Activated CD4-positive, alpha-beta T cell treated with anti-CD3 and anti-CD28 coated beads for 24 hours (primary cell): Measurements from ENCODE around the gene INF2.
"Not testable (repeated sequence)": the region's sequence is repeated elsewhere in the genome, so short reads cannot be mapped to it uniquely, and the experiment has no call there.

ENCODE experiments used
- DNase-seq, 2 donors: peaks; one replicate each; pipeline ENCODE4 v3.0.0-alpha.2; 2020; ENCODE audit warnings: low read depth in 2 of 2

The INF2 gene

DNA sequence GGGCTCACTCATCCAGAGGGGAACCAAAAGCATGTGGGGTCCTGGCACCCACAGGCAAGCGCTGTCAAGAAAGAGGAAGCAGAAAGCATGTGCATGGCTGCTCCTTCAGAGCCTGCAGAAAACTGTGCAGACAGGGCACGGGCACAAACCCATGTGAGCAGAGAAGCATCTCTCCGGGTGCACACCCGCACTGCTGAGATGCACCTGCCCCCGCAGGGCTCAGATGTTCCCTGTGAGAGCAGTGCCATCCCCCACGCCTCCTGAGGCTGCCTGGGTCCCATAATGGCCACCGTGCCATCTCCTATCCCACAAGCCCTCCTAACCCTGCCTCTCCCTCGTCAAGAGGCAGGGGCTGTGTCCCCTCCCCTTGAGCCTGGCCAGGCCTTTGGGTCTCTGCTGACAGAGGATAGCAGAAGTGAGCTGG, 32.3 kb upstream of the INF2 start:
- DNase-seq, result no peak

DNA sequence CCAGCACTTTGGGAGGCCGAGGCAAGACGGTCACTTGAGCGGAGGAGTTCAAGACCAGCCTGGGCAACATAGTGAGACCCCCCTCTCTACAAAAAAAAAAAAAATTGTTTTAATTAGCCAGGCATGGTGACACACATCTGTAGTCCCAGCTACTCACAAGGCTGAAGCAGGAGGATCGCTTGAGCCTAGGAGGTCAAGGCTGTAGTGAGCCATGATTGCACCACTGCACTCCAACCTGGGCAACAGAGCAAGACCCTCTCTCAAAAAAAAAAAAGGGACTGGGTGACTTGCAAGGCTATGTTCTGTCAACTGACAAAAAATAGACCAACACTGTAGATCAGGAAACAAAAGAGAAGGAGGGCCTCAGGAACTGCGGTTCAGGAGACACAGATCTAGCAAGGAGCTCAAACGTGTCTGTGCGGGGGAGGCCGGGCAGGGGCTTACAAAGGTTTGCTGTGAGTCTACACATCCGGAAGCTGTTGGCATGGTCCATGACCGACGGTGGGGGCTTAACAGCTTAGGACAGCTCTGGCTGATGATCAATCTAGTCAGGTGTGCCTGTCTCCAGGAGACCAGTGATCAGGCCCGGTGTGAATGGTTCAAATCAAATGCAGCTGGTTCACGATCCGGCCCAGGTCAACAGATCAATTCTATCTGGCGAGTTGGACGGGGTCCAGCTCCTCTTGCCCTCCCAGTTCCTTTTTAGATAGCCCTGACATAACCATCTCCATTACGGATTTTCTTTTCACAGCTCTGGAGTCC, 31.7 kb upstream of the INF2 start:
- no peak for DNase-seq

DNA sequence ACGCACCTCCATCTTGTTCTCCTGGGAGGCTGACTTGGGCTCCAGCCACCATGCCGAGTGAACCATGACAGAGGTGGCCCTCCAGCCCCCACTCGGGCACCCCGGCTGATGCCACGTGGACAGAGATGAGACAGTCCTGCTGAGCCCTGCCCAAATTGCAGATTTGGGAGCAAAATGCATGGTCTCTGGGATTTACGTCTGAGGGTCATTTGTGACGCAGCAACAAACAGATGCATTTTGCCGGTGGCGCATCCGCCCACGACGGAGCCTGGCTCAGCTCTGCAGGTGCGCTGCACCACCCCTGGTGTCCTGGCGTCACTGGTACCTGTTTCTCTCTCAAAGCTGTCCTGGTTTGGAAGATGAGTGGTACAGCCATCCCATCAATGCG, 31.1 kb upstream of the INF2 start:
- no peak for DNase-seq

DNA sequence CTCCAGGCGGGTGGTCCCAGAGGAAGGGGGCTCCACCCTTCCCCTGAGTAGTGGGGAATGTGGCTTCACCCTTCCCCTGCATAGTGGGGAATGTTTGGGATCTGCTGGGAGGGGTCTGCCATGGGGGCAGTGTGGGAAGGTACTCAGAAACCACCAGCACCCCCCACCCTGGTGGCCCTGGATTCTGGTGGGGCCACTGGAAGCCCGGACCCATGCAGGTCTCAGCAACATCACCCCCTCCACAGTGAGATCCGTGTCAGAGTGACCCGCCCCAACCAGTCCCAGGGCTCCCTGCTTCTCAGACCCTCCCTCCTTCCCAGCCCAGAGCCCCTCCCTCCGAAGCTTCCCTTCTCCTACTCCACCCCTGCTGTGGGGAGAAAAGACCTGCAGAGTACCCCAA, 30.3 kb upstream of the INF2 start:
- no peak for DNase-seq

DNA sequence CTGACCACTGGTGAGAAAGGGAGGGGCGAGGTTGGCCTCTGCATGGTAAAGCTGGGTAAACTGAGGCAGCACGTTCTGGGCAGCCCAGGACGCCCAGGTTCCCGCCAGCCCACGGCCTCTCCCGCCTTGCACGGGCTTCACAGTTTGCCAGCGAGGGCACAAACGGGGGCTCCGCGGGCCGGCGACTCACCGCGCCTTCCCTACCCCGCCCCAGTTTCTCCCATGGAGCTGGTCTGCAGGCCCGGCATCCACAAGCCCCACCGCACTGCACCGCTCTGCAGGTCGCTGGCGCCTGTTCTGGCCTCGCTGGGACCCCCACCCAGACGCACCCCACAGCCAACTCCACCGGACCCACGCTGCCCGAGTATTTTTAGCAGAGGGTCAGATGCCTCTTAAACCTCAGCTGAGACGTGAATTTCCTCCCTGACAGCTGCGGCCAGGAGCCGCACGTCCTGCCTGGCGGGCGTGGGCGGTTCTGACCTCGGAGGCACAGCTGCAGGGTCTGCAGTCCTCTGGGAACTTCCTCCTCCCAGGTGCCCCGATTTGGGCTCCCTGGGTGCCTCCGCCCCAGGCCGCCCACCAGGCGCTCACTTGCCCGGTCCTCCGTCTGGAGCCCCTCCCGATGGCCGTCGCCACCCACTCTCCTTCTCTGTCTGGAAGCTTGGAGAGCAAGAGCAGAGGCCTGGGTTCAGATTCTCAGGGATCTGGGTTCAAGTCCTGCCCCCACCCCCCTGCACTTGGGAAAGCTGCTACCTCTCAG, 29.5 kb upstream of the INF2 start:
- no peak for DNase-seq

DNA sequence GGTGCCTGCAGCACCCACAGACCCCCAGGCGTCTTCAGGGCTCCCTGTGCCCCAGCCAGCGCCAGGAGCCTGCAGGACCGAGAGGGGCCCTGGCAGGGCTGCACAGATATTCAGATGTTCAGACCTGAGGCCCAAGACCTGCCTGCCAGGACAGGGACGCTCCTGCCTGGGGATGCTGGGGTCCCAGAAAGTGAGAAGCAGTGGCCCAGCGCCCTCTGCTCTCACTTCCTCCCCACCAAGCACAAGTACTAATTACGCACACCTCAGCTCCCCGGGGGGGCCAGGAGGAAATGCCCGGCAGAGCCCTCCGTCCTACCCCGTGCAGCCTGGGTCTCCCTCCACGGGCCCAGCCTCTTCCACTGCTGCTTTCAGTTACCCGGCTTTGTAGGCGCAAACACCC, 28.8 kb upstream of the INF2 start:
- DNase-seq, result no peak

DNA sequence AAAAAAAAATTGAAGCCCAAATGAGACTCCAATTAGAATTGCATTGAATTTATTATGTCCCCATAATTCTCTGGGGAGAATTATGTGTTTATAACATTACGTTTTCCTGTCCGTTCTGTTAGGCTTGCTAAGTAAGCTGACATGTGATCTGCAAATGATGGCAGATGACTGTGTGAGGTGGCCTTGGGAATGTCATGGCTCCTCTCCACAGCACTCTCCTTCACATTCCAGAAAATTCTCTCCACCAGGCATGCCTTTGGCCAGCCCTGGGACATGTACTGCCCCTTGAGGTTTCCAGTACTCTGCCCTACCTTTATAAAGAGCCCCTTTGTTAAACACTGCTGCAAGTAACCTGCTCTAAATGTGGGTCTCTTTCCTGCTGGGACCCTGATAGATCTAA, 28.3 kb upstream of the INF2 start:
- no peak for DNase-seq

DNA sequence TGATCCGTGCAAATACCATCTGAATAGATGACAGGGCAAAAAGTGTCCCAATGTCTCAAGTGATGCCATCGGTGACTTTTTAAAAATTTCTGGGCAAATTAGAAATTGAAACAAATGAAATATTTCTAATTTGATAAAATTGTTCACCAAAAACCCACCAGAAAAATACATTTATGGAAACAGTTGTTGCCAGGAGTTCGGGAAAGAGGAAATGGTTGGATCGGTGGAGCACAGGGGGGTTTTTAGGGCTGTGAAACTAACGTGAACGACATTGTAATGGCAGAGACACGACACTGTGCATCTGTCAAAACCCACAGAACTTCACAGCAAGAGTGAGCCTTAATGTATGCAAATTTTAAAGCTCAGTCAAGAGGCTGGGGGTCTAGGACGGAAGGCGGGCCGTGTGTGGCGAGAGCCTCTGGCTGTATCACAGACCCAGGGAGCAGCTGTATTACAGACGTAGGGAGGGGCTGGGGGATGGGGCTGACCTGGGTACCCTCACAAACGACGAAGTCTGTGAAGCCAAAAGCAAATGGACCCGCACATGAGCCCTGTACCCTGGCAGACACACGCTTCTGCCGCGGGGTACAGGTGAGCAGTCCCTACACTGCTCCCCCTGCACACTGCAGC, 27.8 kb upstream of the INF2 start:
- not testable (repeated sequence) for DNase-seq

DNA sequence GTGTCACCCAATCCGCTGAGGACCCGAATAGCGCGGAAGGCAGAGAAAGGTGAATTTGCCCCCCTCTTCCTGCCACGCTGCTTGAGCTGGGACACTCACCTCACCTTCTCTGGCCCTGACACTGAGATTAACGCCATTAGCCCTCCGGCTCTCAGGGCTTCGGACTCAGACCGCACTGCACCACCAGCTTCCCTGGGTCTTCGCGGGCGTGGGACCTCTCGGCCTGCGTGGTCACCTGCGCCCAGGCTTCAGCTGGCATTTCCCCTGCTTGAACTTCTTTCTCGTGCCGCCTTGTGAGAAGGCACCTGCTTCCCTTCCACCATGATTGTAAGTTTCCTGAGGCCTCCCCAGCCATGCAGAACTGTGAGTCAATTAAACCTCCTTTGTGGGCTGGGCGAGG, 26.9 kb upstream of the INF2 start:
- not testable (repeated sequence) for DNase-seq

DNA sequence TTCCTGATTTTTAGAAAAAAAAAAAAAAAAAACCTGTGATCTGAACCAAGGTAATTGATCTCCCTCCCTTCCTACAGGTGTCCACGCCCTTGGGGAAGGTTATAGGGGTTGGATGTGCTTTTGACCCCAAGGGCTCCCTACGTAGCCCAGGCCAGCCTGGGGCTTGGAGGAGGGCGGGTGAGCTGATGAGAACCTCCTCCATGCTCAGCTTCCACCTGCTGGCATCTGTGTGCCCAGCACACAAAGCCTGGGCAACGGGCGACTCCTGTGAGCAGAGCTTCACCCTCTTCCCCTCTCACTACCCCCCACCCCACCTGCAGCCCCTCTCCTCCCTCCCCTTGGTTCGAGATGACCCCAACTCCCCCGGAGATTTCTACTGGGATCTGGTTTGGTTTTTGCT, 25.3 kb upstream of the INF2 start:
- no peak for DNase-seq

DNA sequence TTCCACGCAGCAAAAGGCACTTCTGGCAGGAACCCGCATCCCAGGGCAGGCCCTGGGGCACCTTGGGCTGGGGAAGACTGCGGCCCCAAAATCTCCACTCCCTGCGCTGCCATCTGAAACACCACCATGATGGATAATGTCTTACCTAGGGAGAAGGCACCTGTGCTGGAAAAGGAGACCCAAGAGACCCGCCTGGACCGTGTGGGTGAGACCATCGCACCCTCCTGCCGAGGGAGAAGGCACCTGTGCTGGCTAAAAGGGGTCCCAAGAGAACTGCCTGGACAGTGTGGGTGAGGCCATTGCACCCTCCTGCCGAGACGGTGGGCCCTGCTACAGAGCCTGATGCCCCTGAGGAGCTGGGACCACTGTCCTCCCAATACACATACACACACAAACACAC, 24.8 kb upstream of the INF2 start:
- no peak for DNase-seq

DNA sequence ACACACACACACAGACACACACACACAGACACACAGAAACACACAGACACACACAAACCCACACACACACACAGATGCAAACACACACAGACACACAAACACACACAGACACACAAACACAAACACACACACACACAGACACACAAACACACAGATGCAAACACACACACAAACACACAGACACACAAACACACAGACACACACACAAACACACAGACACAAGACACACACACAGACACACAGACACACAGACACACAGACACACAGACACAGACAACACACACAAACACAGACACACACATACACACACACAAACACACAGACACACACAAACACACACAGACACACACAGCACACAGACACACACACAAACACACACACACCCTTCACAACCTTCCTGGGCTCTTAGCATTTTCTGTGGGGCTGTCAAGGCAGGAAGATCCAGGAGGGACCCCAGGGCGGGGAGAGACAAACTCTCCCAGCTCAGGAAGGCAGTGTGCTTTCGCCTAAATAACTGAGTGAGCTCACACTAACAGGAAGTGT, 24.2 kb upstream of the INF2 start:
- no peak for DNase-seq

DNA sequence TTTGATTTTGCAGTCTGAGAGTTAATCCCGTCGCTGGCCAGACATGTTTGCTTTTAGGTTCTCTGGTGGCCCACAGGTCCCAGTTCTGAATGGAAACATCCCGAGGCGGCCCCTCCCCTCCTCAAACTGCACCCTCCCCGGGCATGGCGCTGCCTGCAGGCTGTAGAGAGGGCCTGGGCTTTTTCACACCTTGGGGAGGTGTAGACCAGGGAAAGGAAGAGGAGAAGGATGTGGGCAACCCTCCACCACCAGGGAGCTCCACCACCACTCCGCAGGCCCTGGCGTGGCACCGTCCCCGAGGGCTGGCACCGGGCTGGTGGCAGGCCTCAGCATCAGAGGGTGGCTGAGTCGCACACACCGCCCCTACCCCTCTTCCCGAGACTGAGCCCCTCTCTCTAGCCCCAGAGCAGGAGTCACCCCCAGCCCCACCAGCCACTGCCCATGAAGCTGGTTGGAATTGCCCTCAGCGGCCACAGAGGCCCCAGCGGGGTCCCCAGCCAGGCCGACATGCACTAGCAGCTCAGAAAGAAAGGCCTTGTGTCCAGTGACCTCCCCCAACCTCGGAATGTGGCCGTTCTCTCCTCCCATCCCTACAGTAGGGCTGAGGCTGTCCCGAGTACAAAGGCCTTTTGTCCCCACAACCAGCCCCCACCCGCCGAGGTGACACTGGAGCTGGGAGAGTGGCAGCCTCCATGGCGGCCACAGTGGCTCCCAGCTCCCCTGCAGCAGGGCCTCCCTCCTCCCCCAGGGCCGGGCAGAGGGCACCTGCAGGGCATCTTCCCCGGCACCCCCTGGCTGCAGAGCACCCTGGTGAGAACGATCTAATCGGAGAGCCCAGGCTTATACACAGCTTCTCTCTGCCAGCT, 23.5 kb upstream of the INF2 start:
- no peak for DNase-seq

DNA sequence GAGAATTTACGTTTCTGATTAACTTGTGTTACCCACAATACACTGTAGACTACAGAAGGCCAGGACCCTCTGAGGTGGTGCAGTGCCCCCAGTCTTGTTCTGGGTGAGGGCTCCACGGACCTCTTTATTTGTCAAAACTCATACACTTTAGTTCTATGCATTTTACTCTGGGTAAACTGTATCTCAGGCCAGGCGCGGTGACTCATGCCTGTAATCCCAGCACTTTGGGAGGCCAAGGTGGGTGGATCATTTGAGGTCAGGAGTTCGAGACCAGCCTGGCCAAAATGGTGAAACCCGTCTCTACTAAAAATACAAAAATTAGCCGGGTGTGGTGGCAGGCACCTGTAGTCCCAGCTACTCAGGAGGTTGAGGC, 22.9 kb upstream of the INF2 start:
- DNase-seq, result not testable (repeated sequence)

DNA sequence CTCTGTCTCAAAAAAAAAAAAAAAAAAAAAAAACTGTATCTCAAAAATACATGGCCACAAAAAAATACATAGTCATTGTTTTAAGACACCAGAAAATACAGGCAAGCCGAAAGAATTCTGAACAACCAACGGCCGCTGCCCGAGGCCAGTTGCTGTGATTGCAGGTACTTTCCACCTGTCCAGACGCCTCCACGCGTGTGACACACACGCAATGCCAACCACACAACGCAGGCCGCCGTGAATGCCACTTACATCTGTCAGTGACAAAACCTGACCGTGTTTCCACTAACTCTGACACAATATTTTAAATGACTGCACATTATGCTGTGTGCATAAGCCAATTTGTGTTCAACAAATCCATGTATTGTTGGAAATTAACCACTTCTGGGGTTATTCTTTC, 22.4 kb upstream of the INF2 start:
- DNase-seq, result no peak

DNA sequence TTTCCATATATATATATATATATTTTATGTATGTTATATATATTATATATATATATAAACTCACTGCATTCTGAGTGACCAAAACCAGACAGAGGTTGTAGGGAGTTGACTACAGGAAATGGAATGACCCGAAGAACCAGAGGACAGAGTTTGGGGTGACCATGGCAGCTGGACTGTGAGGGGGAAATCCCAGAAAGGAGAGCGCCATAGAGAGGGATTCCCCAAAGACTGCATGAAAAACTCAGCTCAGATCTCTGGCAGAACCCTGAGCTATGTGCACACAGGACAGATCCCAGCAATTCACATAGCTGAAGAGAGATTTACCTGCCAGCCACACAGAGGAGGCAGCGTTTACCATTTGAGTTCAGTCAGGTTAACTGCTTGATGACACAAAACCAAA, 19.7 kb upstream of the INF2 start:
- no peak for DNase-seq

DNA sequence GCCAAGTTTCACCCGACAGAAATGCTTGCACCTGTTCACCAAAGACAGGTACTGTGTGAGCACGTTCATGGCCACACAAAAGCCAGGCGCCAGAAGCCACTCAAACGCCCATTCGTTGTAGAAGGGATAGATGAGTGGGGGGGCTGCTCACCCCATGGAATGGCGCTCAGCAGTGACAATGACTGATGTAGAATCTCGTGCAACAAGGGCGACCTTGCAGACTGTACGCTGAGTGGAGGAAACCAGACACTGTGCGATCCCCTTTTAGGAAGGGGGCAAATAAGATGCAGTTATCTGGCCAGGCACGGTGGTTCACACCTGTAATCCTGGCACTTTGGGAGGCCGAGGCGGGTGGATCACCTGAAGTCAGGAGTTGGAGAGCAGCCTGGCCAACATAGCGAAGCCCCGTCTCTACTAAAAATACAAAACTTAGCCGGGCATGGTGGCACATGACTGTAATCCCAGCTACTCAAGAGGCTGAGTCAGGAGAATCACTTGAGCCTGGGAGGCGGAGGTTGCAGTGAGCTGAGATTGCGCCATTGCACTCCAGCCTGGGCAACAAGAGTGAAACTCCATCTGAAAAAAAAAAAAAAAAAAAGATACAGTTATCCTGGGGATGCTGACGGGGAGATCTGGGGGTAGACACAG, 18.0 kb upstream of the INF2 start:
- DNase-seq, result not testable (repeated sequence)

DNA sequence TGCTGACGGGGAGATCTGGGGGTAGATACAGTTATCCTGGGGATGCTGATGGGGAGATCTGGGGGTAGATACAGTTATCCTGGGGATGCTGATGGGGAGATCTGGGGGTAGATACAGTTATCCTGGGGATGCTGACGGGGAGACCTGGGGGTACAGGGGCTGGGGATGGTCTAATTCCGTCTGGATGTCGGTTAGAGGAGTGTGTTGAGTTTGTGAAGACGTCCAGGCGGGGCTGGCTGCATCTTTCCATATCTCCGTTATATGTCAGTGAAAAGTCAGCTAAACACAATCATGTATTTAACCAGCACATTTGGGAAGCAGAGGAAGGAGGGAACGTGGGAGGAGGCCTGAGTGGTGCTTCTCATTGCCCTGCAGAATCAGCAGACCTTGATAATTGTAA, 17.3 kb upstream of the INF2 start:
- not testable (repeated sequence) for DNase-seq

DNA sequence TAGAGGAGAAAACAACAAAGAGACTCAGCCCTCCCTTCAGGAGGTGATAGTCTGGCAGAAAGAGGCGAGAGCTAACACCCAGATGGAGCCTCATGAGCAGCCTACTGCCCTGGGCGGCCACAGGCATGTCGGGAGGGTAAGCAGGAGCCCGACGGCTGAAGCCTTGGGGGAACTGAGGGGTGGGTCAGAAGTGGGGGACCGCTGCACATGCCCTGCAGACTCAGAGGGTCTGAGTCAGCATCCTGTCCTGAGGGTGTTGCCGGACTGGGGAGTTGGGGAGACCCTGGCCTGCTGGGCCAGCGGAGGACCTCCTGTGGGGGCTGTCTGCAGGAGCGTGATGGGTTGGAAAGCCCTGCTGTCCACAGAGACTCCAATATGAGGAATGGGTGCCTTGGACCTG, 15.9 kb upstream of the INF2 start:
- DNase-seq, result no peak

DNA sequence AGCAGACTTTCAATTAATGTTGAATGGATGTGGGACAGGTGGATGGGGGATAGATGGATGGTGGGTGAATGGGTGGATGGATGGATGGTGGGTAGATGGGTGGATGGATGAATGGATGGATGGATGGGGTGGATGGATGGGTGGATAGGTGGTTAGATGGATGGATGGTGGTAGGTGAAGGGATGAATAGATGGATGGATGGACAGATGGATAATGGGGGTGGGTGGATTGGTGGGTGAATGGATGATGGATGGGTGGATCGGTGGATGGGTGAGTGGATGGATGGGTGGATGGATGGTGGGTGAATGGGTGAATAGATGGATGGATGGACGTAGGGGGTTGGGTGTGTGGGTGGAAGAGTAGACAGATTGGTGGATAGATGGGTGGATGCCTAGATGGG, 14.0 kb upstream of the INF2 start:
- DNase-seq, result no peak

DNA sequence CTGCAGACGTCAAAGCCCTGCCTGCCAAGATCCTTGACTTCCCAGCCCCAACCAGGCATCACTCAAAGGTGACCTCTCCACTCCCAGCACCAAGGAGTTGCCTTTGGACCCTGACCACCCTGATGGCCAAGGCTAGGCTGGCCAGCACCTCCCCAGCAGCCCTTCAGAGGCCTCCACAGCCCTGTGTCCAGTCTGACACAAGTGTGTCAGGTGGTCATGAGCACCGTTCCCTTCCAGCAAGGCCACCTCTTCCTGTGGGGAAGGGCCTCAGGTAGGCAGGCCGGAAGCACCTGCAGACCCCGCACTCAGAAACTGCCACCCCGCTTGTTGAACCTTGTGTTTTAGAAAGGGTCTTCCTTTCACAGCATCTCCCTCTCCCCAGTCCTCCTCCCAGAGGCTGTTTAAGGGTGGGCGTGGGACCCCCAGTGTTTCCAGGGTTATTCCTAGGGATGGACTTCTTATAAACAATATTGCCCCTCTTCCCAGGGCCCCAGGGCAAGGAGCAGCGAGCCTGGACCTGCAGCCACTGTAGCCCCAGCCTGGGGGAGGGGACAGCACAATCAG, 13.2 kb upstream of the INF2 start:
- DNase-seq, result no peak
